Activated naive CD8-positive, alpha-beta T cell (primary cell): ENCODE data around the gene TRIO.

ENCODE experiments used
- H3K27ac Mint-ChIP-seq: one replicate; pipeline ENCODE4 v1.8.0; 2021; ENCODE audit warnings: mixed read lengths
- H3K27me3 Mint-ChIP-seq: one replicate; pipeline ENCODE4 v1.8.0; 2021; ENCODE audit warnings: mixed read lengths
- H3K36me3 Mint-ChIP-seq: one replicate; pipeline ENCODE4 v1.8.0; 2021; ENCODE audit warnings: mixed read lengths
- H3K4me1 Mint-ChIP-seq: one replicate; pipeline ENCODE4 v1.8.0; 2021; ENCODE audit warnings: low read depth, mixed read lengths
- H3K4me3 Mint-ChIP-seq: one replicate; pipeline ENCODE4 v1.8.0; 2021; ENCODE audit warnings: mild to moderate bottlenecking, mixed read lengths
- H3K9me3 Mint-ChIP-seq: one replicate; pipeline ENCODE4 v1.8.0; 2021; ENCODE audit warnings: low read depth, mixed read lengths

Gene TRIO

GRCh38 chr5:14486996-14487896 is 344.1 kb downstream of the TRIO start:
- no peak overlapping the region for H3K27ac Mint-ChIP-seq
- H3K4me1 Mint-ChIP-seq = peaks cover 5% of the 10 kb centered on the region
- no peaks in the 10 kb centered on the region for H3K9me3 Mint-ChIP-seq
- H3K36me3 Mint-ChIP-seq = peaks cover 2% of the 10 kb centered on the region
- no peak overlapping the region for H3K4me3 Mint-ChIP-seq
- H3K27me3 Mint-ChIP-seq = no peaks in the 10 kb centered on the region

DNA sequence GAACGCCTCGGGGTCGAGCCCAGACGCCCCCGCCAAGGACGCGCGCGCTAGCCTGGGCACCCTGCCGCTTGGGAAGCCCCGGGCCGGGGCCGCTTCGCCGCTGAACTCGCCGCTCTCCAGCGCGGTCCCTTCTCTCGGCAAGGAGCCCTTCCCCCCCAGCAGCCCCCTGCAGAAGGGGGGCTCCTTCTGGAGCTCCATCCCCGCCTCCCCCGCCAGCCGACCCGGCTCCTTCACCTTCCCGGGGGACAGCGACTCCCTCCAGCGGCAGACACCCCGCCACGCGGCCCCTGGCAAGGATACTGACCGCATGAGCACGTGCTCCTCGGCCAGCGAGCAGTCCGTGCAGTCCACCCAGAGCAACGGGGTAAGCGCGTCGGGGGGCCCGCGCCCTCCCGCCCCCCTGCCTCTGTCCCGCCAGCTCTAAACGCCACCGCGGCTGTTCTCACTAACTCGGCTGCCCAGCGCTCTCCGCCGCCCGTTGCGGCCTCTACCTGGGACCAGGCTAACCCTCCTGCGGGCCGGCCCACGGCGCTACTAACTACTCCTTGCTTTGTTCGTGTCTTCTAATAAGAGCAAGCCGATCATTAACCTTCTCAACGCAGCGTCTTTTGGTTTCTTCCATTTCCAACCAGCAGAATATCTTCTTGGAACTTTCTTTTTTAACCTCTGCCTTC is 344.9 kb downstream of the TRIO start:
- Mint-ChIP-seq H3K4me3 (no peak overlapping the region), H3K4me1 (peaks cover 5% of the 10 kb centered on the region), H3K27me3 (no peaks in the 10 kb centered on the region), H3K36me3 (peaks cover 2% of the 10 kb centered on the region), H3K27ac (no peak overlapping the region), H3K9me3 (no peaks in the 10 kb centered on the region)

GRCh38 chr5:14488709-14489108 is 345.6 kb downstream of the TRIO start:
- H3K9me3 Mint-ChIP-seq = no peaks in the 10 kb centered on the region
- H3K4me3 Mint-ChIP-seq = no peak overlapping the region
- H3K4me1 Mint-ChIP-seq = peaks cover 5% of the 10 kb centered on the region
- H3K27me3 Mint-ChIP-seq = no peaks in the 10 kb centered on the region
- no peak overlapping the region for H3K27ac Mint-ChIP-seq
- peaks cover 2% of the 10 kb centered on the region for H3K36me3 Mint-ChIP-seq

- H3K27ac Mint-ChIP-seq = no peak overlapping the region
- H3K4me1 Mint-ChIP-seq = peaks cover 3% of the 10 kb centered on the region
- H3K36me3 Mint-ChIP-seq = peaks cover 2% of the 10 kb centered on the region
- H3K4me3 Mint-ChIP-seq = no peak overlapping the region
- no peaks in the 10 kb centered on the region for H3K27me3 Mint-ChIP-seq
- no peaks in the 10 kb centered on the region for H3K9me3 Mint-ChIP-seq
These were observed 346.5 kb downstream of the TRIO start for GRCh38 chr5:14489643-14490042.

- Mint-ChIP-seq H3K4me1 (peaks cover 2% of the 10 kb centered on the region), H3K4me3 (no peak overlapping the region), H3K27me3 (no peaks in the 10 kb centered on the region), H3K9me3 (no peaks in the 10 kb centered on the region), H3K27ac (no peak overlapping the region), H3K36me3 (peaks cover 4% of the 10 kb centered on the region)
These were observed 347.2 kb downstream of the TRIO start for GRCh38 chr5:14490309-14490711.

DNA sequence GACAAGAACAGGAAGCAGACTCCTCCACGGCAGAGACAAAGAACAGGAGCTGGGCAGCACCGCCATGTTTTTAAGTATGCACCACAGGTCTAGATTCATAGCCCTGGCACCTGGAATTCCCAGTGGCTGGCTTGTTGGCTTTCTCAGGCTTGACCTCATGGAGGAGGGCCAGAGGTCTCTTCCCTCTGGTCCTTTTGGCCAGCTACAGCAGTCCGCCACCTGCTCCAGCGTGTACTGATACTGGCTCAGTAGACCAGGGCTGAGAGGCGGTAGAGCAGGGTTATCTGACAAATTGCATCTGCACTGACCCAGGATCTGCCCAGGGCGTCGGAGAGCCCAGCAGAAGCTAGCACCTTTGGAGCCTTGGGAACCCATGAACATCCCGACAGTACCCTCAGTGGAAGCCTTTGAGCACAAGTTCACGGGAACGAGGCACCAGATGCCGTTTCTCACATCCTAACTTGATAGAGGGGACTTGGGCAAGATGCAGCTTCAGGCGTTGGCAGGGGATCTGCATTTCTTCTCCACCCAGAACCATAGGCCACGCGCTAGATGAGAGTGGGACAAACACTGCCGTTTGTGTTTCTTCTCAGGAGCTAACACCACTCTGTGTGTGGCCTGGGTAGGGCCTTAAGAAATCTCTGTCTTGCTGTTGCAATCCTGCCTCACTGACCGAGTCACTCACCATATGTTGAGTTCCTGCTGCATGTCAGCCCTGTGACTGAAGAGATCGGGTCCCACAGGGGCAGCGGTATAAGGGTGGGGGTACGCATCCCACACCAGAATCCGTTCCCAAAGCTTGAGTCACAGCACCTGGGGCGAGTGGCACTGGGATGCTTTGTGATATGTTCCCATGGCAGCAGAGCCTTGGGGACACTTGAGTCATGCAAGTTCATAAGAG is 348.1 kb downstream of the TRIO start:
- Mint-ChIP-seq H3K9me3 (no peaks in the 10 kb centered on the region), H3K4me3 (no peak overlapping the region), H3K27me3 (no peaks in the 10 kb centered on the region), H3K36me3 (peaks cover 2% of the 10 kb centered on the region), H3K4me1 (peaks cover 5% of the 10 kb centered on the region), H3K27ac (no peak overlapping the region)

- Mint-ChIP-seq H3K9me3 (no peaks in the 10 kb centered on the region), H3K4me1 (peaks cover 5% of the 10 kb centered on the region), H3K27ac (no peak overlapping the region), H3K27me3 (no peaks in the 10 kb centered on the region), H3K36me3 (peaks cover 2% of the 10 kb centered on the region), H3K4me3 (no peak overlapping the region)
These were observed 349.3 kb downstream of the TRIO start for GRCh38 chr5:14492331-14492964.

- Mint-ChIP-seq H3K9me3 (no peaks in the 10 kb centered on the region), H3K27ac (no peak overlapping the region), H3K4me1 (peaks cover 5% of the 10 kb centered on the region), H3K4me3 (no peak overlapping the region), H3K36me3 (peaks cover 2% of the 10 kb centered on the region), H3K27me3 (no peaks in the 10 kb centered on the region)
These were observed 352.2 kb downstream of the TRIO start for GRCh38 chr5:14495301-14495700.

GRCh38 chr5:14497311-14497710 is 354.2 kb downstream of the TRIO start:
- H3K36me3 Mint-ChIP-seq = peaks cover 2% of the 10 kb centered on the region
- H3K27me3 Mint-ChIP-seq = no peaks in the 10 kb centered on the region
- no peaks in the 10 kb centered on the region for H3K9me3 Mint-ChIP-seq
- no peak overlapping the region for H3K4me3 Mint-ChIP-seq
- H3K27ac Mint-ChIP-seq = no peak overlapping the region
- H3K4me1 Mint-ChIP-seq = peaks cover 5% of the 10 kb centered on the region

DNA sequence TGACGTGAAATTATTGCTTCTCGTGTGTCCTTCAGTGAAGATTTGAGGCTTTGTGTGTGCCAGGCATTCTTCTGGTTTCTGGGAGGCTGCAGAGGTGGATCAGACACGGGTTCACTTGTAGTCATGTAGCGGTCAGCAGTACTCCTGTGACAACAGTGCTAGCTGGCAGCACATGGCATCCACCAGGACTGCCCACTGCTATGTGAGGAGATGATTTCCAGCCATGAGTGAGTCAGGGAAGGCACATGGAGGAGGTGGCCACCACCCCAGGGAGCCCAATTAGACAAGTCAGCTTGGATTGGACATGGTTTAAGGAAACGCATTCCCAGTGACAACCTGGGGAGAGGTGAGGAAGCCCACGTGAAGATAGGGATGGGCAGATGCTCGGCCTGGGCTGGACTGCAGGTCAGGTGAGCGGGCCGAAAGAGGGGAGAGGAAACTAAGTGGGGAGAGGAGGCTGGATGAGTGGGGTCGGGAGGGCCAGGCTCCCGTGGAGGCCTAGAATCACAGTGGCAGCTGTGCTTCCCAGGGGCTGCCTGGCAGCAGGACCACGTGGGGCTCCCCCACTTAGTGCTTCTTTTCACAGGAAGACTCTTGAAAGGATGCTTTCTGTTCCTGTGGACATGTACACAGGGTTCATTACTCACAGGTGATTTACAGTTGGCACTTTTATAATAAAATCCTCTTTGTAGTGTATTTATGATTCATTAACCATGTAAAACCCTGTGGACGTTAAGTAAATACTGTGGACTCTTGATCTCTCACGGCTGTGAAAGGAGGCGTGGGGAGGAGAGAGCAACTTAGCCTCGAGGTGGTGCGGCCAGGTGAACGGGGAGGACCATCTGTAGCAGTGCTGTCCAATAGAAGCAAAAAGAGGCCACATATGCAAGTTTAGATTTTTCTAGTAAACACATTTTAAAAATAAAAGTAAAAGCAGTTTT is 358.5 kb downstream of the TRIO start:
- H3K9me3 Mint-ChIP-seq = no peaks in the 10 kb centered on the region
- no peaks in the 10 kb centered on the region for H3K36me3 Mint-ChIP-seq
- no peak overlapping the region for H3K4me3 Mint-ChIP-seq
- no peaks in the 10 kb centered on the region for H3K27me3 Mint-ChIP-seq
- no peaks in the 10 kb centered on the region for H3K4me1 Mint-ChIP-seq
- no peak overlapping the region for H3K27ac Mint-ChIP-seq

GRCh38 chr5:14502294-14502690 is 359.1 kb downstream of the TRIO start:
- H3K4me1 Mint-ChIP-seq = no peaks in the 10 kb centered on the region
- H3K27me3 Mint-ChIP-seq = no peaks in the 10 kb centered on the region
- H3K36me3 Mint-ChIP-seq = no peaks in the 10 kb centered on the region
- no peak overlapping the region for H3K27ac Mint-ChIP-seq
- no peak overlapping the region for H3K4me3 Mint-ChIP-seq
- H3K9me3 Mint-ChIP-seq = no peaks in the 10 kb centered on the region

DNA sequence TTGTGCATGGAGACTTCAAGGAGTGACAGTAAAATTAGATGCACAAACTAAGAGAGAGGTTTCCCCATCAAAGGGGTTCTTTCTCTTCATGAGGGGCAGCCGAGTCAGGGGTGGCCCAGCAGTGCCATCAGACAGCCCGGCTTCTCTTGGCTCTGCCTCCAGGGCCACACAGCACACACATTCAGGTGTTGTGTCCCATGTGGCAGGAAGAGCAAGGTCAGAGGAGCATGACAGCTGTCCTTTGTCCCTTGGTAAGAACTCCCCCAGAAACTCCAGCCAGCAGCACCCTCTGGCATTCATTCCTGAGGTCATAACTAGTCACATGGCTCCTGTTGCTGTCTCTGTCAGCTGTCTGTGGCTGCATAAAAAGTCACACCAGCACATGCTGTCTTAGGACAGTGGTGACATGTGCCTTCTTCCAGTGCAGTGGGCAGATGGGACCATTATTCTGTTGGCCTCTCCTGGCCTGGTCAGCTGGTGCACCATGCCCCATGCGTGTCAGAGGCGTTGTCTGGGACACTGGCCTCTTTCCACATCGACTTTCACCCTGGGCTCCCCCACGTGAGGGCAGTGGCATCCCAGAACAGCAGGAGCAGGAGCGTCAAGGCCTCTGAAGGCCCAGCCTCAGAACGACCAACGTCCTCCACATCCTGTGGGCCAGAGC is 360.0 kb downstream of the TRIO start:
- no peaks in the 10 kb centered on the region for H3K4me1 Mint-ChIP-seq
- H3K27me3 Mint-ChIP-seq = no peaks in the 10 kb centered on the region
- H3K27ac Mint-ChIP-seq = no peak overlapping the region
- no peaks in the 10 kb centered on the region for H3K9me3 Mint-ChIP-seq
- H3K4me3 Mint-ChIP-seq = no peak overlapping the region
- H3K36me3 Mint-ChIP-seq = no peaks in the 10 kb centered on the region

- Mint-ChIP-seq H3K27ac (no peak overlapping the region), H3K36me3 (no peaks in the 10 kb centered on the region), H3K27me3 (no peaks in the 10 kb centered on the region), H3K9me3 (no peaks in the 10 kb centered on the region), H3K4me3 (no peak overlapping the region), H3K4me1 (no peaks in the 10 kb centered on the region)
These were observed 360.7 kb downstream of the TRIO start for GRCh38 chr5:14503681-14504331.
